ENCODE measurements around the gene HP1BP3.

The HP1BP3 gene

GRCh38 chr1:20726932-20727745 is 60.0 kb downstream of the HP1BP3 start:
- Histone ChIP-seq H3K4me3 (ENCODE audit: low read depth, low read length) (no peak overlapping the region), H3K9me3 (no peaks in the 10 kb centered on the region), H3K27me3 (no peaks in the 10 kb centered on the region), H3K4me1 (no peaks in the 10 kb centered on the region), H3K36me3 (no peaks in the 10 kb centered on the region)
- TF ChIP-seq CTCF (IDR thresholded peaks at IDR 0.05; ENCODE audit: low read depth, low read length): no peak
- no peak for DNase-seq

GRCh38 chr1:20726118-20726911 is 60.8 kb downstream of the HP1BP3 start:
- Histone ChIP-seq H3K4me1 (no peaks in the 10 kb centered on the region), H3K27me3 (no peaks in the 10 kb centered on the region), H3K36me3 (no peaks in the 10 kb centered on the region), H3K4me3 (ENCODE audit: low read depth, low read length) (no peak overlapping the region), H3K9me3 (no peaks in the 10 kb centered on the region)
- no peak for TF ChIP-seq CTCF (IDR thresholded peaks at IDR 0.05; ENCODE audit: low read depth, low read length)
- DNase-seq: no peak

DNA sequence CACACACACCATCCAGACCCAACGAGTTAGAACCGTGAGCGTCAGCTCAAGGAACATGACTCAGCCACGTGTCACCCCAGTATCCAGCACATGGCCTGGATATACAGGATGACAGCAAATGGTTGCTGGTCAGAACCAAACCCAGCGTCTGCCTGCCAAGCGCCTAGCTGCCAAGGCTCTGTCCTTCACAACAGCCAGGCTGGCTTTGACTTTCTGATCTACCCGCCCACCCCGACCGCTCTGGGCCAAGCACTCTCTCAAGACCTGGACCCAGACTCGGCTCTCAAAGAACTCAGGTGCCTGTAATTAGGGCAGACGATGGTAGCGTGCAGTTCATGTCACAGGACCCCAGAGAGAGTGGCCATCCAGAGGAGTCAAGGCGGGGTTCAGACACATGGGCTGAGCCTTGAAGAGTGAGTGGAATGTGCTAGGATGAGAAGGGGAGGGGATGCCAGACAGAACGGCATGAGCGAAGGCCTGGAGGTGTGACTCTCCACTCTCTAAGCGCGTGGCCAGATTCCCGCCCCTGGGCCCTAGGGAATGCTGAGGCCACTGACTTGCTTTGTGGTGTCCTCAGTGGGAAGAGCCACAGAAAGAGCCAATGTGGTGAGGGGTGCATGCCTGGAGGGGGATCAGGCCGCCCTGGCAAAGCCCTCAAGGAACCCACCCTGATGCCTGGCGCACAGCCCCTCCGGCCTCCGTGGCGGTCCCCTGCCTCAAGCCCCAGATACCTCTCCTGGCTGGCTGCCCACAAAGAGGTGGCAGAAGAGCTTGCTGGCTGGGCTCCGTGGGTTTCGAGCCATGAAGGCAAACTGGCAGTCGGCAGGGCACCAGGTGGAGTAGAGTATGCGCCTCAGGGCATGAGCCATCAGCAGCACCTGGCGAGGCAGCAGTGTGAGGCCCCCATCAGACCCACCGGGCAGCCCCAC is 61.7 kb downstream of the HP1BP3 start:
- Histone ChIP-seq H3K27me3 (no peaks in the 10 kb centered on the region), H3K36me3 (no peaks in the 10 kb centered on the region), H3K4me1 (no peaks in the 10 kb centered on the region), H3K9me3 (no peaks in the 10 kb centered on the region), H3K4me3 (ENCODE audit: low read depth, low read length) (no peak overlapping the region)
- TF ChIP-seq CTCF (IDR thresholded peaks at IDR 0.05; ENCODE audit: low read depth, low read length): no peak
- DNase-seq: no peak

DNA sequence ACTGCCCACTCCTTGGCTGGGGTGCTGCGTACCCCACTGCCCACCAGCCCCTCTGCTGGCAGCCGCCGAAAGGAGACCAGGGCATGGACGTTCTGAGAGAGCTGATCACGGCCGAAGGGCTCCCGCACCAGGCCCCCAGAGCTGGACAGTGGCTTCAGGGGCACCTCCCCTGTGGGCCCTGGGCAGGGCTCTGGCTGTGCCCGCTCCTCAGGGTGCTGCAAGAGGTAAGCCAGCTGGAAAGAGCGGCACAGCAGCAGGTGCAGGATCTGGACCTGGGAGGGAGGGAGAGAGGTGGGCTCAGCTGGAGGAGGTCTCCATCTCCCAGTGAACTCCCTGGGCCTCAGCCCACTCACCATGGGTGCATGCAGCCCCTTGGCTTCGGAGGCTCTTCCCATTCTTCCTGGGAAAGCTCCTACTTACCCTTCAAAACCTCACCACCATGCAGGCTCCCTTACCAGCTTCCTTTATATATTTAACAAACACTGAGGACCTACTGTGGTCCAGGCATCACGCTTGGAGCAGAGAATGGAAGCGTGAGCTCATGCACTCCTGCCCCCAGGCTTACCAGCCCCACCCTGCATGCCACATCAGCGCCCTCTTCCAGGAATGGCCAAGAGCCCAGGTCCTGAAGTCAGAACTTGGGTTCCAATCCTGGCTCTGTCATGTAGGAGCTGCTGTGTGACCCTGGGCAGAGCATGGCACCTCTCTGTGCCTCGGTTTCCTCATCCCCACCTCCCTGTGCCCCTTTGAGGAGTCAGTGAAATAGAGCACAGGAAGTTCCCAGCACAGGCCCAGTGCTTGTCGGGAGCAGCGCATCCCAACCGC is 62.5 kb downstream of the HP1BP3 start:
- Histone ChIP-seq H3K4me1 (no peaks in the 10 kb centered on the region), H3K9me3 (no peaks in the 10 kb centered on the region), H3K36me3 (no peaks in the 10 kb centered on the region), H3K4me3 (ENCODE audit: low read depth, low read length) (no peak overlapping the region), H3K27me3 (no peaks in the 10 kb centered on the region)
- TF ChIP-seq CTCF (IDR thresholded peaks at IDR 0.05; ENCODE audit: low read depth, low read length): no peak
- DNase-seq: no peak

DNA sequence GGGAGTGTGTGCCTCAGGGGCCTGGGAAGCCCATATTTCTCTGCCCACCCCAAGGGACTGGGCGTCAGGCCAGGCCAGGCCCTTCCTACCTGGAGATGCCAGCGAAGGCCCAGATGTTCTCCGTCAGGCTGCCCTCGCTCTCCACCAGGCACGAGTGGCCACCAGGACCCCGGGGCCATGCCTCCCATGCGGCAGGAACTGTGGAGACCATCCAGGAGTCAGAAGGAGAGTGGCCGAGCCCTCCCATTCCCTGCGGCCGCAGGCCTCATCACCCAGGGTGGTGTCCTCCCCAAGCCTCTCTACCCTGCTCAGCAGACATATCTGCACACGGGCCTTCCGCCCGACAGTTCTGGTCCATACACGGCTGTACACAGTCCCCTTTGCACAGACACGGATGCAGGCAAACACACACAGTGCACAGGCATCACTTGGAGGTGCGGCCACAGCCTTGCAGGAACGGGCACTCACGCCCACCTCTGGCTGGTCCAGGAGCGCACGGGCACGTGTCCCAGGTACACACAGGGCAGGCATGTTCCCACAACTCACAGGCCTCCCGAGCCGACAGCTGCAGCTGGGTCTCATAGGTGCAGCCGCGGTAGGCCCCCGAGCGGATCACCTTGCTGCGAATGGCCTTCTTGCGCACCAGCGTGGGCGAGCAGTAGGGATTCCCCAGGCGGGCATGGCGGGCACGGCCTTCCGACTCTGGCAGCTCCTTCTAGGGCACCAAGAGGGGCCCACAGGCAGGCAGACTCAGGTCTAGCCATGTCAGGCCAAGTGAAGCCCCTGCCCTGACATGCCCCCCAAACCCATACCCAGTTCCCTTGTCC is 63.4 kb downstream of the HP1BP3 start:
- no peak for TF ChIP-seq CTCF (IDR thresholded peaks at IDR 0.05; ENCODE audit: low read depth, low read length)
- H3K9me3 ChIP-seq: no peaks in the 10 kb centered on the region
- DNase-seq: no peak
- no peaks in the 10 kb centered on the region for H3K36me3 ChIP-seq
- no peak overlapping the region for H3K4me3 ChIP-seq (ENCODE audit: low read depth, low read length)
- no peaks in the 10 kb centered on the region for H3K4me1 ChIP-seq
- no peaks in the 10 kb centered on the region for H3K27me3 ChIP-seq

Measured in BE2C (cell line).